ENCODE results near the gene GCA. TPM values are rescaled to one million over a fixed set of nuclear protein-coding genes. Genes with fewer than 3 reads are reported as not detected.

GCA gene
- total RNA-seq, 1 experiment from 2014 or later = 0.11 TPM

DNA sequence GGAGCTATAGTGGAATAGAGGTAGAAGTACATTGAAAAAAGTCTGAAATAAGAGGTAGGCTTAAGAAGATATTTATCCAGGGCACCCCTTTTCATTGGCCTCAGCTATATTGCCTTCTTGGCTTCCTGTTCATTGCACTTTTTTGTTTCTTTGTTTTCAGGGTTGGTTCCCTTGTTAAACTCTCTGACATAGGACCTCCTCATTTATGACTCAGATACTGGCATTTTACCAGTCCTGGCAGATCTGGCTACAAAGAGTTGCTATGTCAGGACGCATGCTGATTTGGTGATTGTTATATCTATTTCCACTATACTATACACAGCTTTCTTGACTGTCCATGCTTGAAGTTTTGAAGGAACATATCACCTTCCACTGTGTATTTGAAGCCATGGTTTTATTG lies 60.0 kb downstream of the GCA start:
- Histone ChIP-seq H3K9ac (ENCODE audit: low read length) (no peak overlapping the region), H4K20me1 (ENCODE audit: insufficient read depth, low read depth, low read length) (no peaks in the 10 kb centered on the region), H3K4me1 (ENCODE audit: low read length) (no peaks in the 10 kb centered on the region), H2AFZ (ENCODE audit: low read length) (no peak overlapping the region), H3K36me3 (ENCODE audit: insufficient read depth, low read length) (no peaks in the 10 kb centered on the region), H3K79me2 (ENCODE audit: low read length) (no peaks in the 10 kb centered on the region), H3K9me3 (ENCODE audit: low read length) (peaks cover 12% of the 10 kb centered on the region), H3K9me2 (replicated peaks; ENCODE audit: insufficient read depth, low read length) (no peaks in the 10 kb centered on the region), H3K4me3 (ENCODE audit: low read length) (no peak overlapping the region), H3K27me3 (ENCODE audit: low read length) (no peaks in the 10 kb centered on the region), H3K27ac (ENCODE audit: low read length) (no peak overlapping the region), H3K4me2 (ENCODE audit: low read depth, low read length, poor library complexity, severe bottlenecking) (no peak overlapping the region)
- no peak for DNase-seq

Other genes starting within 250 kb of the GCA start
- gene GCG, start 191.9 kb upstream of the GCA start, total RNA-seq (2014; rRNA removed; shearing (Covaris generic); ENCODE audit: low replicate concordance) = not detected in 2 replicates
- gene FAP, start 100.7 kb upstream of the GCA start, total RNA-seq (2014; rRNA removed; shearing (Covaris generic); ENCODE audit: low replicate concordance) = not detected in 2 replicates
- 0.26 and 0.69 TPM in 2 replicates for gene IFIH1, start 25.4 kb upstream of the GCA start, total RNA-seq (2014; rRNA removed; shearing (Covaris generic); ENCODE audit: low replicate concordance)

All from Karpas-422 (cell line).